Body of pancreas (tissue), 4 donors: ENCODE data around the gene COL4A5.

Experiments
- POLR2A ChIP-seq, 3 donors: fragments of 450-650 bp; IDR thresholded peaks; one replicate each; pipeline ENCODE4 v1.6.1; 2016; ENCODE audit warnings: antibody characterized with exemption in 3 of 3, mild to moderate bottlenecking in 2 of 3
- TF ChIP-seq, protein P1 (sequence below), 7 experiments: fragments of 450-650 bp in 4 of 7; fragments of 200-600 bp in 3 of 7; sonication (generic) in 3 of 7; IDR thresholded peaks; one replicate each; pipeline ENCODE4 v1.5.1; 2016 to 2019; ENCODE audit warnings: antibody characterized with exemption in 7 of 7

DNA sequence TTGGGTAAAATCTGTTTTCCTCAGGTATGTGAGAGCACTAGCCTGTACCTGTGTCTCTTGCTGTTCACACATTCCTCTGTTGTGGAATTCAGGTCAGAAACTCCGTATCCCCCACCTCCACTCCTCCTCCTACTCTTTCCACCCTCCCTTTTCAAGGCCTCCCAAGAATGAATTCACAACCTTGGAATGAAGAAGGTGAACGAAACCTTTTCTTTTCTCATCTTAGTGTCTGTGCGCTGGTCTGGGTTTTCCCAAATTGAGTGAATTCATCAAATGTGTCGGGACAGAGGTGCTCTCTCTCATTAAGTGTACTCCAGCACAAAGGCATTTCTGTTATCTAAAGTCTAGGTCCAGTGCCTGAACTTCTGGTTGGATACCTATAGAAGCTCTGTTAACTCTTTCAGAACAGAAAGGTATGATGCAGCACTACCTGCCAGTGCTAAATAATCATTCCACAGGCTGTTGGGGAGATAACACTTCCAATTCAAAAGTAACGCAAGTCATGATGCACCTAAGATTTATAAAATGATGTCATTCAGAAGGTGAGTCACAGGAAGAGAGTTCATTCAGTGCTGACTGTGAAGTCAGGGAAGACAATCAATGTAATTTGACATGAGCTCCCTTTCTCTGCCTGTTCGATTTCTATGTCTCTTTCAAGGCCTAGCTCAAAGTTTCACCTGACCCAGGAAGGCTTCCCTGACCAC is 43.3 kb upstream of the COL4A5 start:
- TF ChIP-seq POLR2A (IDR thresholded peaks at IDR 0.05), result no peak
- TF ChIP-seq, protein P1, sequence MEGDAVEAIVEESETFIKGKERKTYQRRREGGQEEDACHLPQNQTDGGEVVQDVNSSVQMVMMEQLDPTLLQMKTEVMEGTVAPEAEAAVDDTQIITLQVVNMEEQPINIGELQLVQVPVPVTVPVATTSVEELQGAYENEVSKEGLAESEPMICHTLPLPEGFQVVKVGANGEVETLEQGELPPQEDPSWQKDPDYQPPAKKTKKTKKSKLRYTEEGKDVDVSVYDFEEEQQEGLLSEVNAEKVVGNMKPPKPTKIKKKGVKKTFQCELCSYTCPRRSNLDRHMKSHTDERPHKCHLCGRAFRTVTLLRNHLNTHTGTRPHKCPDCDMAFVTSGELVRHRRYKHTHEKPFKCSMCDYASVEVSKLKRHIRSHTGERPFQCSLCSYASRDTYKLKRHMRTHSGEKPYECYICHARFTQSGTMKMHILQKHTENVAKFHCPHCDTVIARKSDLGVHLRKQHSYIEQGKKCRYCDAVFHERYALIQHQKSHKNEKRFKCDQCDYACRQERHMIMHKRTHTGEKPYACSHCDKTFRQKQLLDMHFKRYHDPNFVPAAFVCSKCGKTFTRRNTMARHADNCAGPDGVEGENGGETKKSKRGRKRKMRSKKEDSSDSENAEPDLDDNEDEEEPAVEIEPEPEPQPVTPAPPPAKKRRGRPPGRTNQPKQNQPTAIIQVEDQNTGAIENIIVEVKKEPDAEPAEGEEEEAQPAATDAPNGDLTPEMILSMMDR (IDR thresholded peaks at IDR 0.05), result no peak
